NOMO-1 treated with dmso at 0.1 percent for 144 hours (cell line): ENCODE measurements around the gene PDE4B.

Source experiments
- DNase-seq: peaks from one replicate; lab custom pipeline; 2025; ENCODE audit not compliant: unreplicated experiment; lab: John Stamatoyannopoulos, UW

PDE4B gene

DNA sequence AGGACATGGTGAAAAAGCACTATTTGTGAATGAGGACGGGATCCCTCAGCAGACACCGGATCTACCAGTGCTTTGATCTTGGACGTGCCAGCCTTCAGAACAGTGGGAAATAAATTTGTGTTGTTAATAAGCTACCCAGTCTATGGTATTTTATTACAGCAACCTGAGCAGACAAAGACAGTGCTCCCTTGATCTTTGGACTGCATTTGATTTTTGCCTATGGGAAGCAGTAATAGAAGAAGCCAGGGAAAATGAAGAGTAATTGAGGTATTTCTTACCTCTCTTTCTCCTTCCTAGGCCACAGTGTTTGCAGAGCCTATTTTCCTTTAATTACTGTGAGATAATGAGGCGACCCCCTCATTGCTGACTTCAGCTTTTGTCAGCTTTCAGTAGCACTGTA, 87.9 kb downstream of the PDE4B start:
- DNase-seq = no peak

DNA sequence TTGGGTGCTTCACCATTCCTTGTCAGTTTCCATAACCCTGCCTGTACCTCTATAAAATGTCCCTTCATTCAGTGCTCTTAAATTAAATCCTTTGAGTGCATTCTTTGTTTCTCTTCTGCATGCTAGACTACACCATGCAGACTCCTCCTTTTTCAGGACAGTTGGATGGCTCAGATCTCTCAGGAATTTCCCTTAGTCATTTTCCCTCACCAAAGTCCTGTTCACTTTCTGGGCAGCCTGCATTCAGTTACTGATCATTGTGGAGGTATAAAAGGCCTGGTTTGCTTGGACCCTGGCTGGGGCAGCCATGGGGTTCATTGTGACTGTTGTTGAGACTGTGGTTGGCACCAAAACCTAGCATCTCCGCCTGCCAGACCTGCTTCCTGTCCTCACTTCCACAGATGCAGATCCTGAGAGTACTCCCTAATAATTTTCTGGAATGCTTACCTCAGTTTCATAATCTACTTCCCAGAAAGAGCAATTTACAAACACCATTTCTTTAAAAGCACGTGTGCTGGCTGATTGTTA, 88.4 kb downstream of the PDE4B start:
- no peak for DNase-seq

DNA sequence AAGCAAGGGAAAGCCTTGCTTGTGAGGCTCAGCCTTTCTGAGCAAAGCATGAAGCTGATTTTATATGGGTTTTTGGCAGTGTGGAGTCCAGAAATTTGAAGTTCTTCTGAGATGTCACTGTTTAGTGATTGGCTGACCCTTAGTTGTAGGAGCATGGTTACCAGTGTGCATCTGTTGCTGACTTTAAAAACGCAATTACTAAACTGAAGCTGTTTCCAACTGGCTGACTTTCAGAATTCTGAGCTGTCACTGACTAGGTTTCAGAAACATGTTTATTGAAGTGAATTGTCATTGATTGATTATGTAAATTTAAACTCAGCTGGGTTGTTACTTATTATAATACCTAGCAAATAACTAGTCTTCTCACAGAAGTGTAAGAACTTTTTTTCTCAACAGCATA, 89.4 kb downstream of the PDE4B start:
- no peak for DNase-seq

DNA sequence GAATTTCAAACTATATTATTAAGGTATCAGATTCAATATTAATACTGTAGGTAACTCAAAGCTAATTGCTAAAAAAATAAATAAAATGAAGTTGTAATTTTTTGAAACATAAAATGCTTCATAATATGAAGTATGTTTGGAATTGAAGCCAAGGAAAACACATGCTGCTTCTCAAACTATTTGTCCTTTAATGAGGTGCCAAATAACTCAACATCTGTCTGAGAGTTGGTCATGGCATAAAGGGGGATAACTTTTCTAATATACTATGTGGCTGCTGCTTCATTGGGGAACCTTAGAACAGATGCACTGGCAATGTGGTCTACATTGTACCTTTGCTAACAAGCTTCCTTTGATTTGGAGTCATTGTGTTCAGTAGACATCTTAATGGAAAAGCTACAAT, 96.7 kb downstream of the PDE4B start:
- no peak for DNase-seq

DNA sequence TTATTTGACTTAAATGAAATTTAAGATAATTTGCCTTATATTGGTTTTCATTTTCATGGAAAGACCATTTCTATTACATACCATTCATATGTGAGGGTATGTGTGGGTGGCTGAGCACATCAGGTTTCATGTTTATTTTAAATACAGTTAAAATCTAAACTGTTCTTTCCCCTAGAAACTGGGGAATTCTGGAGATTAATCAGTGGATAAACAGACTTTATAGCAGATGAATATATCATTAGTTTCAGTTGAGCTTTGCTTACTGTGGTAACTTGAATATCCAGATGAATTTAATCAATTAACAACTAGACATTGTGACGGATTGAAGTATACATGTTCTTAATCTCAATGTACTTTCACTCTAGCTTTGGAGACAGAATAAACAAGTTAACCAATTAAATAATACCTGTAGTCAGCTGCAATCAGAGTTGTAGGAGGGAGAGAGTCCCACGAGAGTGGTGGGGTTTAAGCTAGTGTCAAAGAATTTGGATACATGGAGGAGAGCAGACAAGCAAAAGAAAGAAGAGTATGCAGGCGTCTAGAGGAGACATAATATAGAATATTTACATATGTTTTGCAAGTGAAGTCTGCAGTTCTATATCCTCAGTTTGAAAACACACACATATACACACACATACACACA, 97.6 kb downstream of the PDE4B start:
- DNase-seq = no peak

DNA sequence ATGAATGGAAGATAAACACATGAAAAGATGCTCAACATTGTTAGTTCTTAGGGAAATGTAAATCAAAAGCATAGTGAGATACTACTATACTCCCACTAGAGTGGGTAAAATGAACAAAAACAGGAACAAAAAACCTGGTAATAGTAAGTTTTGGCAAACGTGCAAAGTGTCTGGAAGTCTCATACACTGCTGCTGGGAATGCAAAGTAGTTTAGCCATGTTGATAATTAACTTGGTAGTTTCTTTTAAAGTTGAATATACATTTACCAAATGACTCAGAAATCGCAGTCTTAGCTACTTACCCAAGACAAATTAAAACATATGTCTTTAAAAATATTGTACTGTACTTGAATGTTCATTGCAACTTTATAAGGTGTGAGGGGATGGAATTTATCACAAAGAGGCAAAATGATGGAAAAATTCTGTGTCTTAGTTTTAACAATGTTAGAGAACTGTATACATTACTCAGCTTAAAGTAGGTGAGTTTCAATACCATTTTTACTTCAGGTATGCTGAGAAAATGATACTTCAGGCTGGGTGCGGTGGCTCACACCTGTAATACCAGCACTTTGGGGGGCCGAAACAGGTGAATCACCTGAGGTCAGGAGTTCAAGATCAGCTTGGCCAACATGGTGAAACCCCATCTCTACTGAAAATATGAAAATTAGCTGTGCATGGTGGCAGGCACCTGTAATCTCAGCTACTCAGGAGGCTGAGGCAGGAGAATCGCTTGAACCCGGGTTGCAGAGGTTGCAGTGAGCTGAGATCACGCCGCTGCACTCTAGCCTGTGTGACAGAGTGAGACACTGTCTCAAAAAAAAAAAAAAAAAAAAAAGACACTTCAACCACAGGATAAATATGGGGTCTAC, 102.3 kb downstream of the PDE4B start:
- no peak for DNase-seq

DNA sequence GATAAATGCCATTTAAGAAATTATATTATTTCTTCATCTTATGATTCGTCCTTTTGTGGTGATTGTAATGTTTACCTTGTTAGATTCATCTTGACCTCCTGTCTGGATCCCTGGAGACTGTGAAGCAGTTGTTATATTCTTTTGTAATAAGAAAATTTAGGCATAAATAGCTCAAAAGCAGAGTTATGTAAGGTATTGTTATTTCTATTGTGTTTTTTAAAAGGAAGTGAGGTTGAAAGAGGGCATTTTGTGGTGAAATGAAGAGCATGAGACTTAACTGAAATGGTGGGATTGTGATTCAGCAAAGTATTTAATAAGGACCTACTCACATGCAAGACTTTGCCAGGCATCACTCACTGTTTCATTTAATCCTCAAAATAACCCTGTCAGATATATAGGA, 104.0 kb downstream of the PDE4B start:
- no peak for DNase-seq

DNA sequence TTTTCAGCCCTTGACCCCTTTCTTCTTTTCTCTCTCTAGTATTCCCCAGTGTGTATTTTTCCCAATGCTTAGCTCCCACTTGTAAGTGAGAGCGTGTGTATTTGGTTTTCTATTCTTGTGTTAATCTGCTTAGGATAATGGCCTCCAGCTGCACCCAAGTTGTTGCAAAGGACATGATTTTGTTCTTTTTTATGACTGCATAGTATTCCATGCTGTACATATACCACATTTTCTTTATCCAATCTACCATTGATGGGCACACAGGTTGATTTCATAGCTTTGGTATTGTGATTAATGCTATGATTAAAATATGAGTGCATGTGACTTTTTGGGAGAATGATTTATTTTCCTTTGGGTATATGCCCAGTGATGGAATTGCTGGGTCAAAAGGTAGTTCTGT, 104.8 kb downstream of the PDE4B start:
- DNase-seq = no peak

DNA sequence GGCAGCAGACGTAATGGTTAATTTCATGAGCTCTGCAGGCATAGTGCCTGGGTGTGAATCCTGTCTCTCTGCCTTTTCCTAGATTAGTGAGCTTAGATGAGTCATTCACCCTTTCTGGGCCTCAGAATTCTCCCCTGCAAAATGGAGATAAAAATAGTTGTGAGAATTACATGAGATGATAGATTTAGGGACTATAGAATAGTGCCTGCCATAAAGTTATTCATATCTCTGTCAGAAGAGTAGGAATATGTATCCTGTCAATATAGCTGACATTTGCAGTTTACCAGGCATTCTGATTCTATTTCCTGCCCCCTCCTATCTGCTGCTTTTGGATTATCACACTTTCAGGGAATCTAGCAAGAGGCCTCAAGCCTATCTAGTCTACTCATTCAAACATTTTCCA, 112.0 kb downstream of the PDE4B start:
- no peak for DNase-seq

DNA sequence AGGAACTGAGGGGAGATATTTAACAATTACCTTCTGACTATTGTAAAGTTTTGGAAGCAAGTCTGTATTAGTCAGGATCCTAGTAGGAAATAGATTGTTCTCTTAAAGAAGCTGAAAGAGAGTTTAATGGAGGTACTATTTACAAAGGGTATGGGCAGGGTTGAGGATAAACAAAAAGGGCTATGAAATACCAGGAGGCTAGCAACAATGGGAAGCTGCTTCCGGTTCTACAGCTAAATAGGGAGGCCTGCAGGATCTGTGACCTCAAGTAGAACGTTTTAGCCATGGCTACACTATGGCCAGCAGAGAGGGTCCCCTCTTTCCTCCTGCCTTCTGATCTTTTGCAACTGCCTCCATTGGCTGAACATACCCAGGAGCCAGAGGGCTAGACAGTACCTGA, 117.7 kb downstream of the PDE4B start:
- DNase-seq = no peak

DNA sequence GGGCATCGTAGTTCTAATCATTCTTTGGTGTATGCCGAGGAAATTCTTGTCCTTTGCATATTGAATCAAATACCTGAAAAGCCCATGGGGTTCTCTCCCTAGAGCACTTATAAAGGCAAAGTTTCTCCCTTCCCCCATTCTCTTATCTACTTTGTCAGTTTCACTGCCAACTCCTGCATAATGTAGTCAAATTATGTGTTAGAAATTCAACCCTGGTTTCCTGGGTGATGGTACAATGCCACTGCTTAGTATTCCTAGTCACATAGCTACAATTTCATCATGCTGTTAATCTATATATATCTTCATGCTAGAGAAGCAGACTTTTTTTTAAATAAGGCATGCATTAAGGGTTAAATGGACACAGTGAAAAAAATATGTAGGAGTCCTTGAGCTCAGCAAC, 119.0 kb downstream of the PDE4B start:
- no peak for DNase-seq

DNA sequence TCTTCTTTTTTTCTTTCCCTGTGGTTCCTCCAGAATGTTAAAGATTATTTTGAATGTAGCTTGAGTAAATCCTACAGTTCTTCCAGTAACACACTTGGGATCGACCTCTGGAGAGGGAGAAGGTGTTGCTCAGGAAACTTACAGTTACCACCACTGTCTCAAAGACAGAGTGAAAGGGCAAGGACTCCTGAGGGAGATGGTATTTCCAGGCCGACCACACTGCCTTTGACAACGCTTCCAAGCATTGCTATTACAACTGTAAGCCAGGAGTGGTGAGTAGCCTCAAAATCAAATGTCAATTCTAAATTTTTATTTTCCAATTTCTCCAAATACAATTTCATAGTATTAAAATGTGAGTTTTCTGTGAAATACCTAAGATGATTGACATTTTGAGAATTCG, 125.9 kb downstream of the PDE4B start:
- DNase-seq = no peak

DNA sequence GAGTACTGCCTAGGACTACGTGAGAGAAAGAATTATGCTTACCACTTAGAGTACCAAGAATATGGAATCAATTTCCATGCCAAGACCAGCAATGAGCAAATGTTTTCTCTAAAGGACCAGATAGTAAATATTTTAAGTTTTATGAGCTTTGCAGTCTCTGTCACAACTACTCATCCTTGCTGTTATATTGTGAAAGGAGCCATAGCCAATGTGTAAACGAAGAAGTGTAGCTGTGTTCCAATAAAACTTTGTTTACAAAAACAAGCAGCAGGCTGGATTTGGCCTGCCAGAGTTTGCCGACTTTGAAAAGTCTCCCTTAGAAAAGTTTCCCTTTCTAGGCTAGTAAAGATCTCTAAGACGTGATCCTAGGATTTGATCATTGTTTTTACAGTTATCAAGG, 128.8 kb downstream of the PDE4B start:
- DNase-seq = no peak

DNA sequence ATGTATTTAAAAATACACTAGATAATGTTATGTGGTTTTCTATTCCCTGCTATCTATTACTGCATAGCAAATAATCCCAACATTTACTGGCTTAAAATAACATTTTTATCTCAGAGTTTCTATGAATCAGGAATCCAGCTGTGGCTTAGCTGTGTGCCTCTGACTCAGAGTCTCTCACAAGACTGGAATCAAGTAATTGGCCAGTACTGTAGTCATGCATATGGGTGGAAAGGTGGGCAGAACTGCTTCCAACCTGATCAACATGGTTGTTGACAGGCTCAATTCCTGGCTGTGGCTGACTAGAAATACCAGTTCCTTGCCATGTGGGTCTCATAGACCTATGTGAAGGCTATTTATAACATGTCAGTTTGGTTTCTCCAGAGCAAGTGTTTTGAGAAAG, 131.8 kb downstream of the PDE4B start:
- no peak for DNase-seq

DNA sequence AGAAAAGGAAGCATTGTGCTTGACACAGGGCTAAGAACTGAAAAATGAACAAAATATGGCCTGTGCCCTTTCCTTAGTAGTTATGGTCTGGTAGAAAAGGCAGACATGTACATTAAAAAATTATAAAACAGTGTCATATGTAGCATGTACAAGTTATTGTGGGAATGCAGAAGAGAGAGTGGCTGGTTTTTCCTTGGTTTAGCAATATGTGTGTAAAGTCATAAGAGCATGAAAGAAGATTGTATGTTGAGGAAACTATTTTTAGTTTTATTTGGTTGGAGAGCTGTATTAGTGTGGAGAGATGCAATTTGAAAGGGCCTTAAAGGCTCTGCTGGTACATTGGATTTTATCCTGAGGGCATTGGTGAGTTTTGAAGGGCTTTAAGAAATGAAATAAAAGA, 145.8 kb downstream of the PDE4B start:
- no peak for DNase-seq

DNA sequence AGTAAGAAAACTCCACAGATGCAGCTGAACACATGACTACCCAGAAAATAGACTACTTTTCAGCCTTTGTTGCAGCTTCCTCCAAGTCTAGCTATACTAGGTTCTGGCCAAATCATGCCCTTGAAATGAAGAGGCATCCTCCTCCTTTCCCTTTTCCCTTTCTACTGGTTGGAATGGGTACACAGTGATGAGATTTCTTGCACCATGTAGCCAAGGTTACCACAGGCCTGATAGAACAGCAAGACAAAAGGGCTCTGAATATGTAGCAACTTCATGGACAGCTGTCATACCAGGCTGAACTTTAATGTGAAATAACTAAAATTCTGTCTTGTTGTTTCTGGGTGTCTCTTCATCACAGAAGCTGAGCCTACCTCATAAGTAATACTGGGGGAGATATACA, 146.5 kb downstream of the PDE4B start:
- DNase-seq = no peak

DNA sequence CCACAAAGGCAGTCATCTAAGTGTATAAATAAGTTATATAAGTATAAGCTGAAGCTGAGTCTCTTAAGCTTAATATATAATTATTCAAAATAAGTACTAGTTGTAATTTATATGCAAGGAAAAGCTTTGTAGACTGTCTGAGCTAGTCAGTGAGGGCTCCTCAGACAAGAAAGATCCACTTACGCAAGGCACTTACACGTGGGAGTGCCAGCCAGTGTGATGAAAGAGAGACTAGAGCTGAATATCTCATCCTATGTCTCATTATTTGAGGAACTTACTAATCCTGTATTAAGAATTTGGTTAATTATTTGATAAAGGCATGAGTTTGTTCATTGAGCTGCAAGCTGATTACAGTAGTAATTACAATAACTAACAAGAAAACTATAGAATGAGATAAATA, 146.9 kb downstream of the PDE4B start:
- DNase-seq = no peak

DNA sequence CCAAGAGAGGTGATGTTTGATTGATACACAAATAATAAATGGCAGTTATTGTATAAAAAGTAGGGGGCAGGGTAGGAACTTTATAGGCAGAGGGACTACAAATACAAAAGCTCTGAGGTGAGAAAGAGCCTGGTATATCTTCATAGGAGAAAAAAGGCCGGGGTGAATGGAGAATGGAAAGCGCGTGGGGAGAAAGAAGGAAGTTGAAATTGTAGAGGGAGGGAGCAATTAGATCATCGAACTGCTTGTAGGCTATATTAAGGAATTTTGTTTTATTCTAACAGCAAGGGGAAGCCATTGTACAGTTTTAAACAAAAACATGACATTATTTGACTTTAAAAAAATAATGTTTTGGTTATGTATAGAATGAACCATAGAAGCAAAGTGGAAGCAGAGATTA, 147.4 kb downstream of the PDE4B start:
- no peak for DNase-seq

DNA sequence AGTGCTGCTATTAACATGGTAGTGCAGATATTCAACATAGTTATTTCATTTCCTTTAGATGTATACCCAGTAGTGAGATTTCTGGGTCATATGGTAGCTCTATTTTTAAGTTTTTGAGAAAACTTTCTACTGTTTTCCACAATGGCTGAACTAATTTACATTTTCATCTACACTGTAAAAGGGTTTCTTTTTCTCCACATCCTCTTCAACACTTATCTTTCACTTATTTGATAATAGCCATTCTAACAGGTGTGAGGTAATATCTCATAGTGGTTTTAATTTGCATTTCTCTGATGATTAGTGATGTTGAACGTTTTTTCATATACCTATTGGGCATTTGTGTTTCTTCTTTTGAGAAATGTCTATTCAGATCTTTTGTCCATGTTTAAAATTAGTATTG, 149.8 kb downstream of the PDE4B start:
- no peak for DNase-seq

DNA sequence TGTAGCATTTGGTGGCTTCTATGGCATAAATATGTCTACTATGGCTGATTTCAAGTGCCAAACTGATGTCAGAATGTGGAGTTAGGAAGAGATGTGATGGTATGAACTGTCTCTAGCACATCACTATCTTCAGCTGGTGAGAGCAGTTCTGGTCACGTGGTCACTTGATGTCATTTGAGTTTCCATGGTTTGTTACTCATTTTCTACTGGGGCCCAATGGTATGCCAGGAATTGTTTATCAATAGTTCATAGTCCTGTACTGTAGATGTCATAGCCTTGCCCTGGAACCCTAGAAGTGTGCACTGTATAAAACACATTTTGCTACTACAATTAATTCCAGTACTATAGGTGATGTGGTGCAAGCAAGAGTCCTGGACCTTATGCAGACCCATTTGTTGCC, 153.7 kb downstream of the PDE4B start:
- no peak for DNase-seq

DNA sequence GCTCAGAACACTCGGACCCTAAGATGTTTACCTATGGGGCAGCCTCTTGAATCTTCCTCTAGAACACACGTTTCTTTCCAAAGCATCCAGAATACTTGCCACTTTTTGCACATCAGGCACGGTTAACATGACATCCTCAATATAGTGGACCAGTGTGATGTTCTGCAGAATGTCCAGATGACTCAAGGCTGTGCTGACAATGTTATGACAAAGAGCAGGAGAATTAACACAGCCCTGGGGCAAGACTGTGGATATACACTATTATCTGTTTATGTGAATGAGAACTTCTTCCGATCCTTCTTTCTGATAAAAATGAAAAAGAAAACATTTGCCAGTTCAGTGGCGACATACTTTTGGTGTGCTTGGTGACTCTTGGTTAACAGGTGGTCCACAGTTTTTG, 154.3 kb downstream of the PDE4B start:
- DNase-seq = no peak

DNA sequence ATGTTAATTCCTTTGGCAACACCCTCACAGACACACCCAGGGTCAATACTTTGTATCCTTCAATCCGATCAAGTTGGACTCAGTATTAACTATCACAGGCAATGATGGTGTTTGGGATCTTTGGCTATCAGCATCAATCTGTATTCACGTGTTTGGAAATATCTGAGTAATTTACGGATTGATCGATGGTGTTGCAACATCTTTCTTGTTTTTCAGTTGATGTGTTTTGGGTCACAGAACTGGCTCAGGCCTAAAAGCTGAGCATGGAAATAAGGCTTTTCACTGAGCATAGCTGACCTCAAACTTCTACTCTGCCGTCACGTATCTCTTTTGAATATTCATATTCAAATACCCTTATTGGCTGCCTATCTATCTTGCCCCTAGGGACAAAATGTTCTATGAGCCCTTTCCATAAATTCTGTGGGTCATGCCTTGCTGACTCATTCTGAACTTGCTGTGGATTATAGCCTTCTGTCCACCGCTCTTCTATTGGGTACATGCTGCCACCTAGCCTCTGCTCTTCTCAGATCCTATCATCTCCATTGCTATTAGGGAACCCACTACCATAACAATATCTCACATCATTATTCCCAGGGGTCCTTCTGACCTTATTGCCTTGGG, 156.0 kb downstream of the PDE4B start:
- no peak for DNase-seq
